OCI-LY7 (cell line): ENCODE measurements around the gene INTS14. TPM values are rescaled to one million over a fixed set of nuclear protein-coding genes. Genes with fewer than 3 reads are reported as not detected.

Experiments used
- BruUV-seq: library from RNA; stranded (reverse); fragments of 400-500 nt; replicated peaks from 2 replicates; lab custom pipeline; 2021; lab: Mats Ljungman, UMichigan
- CTCF ChIA-PET: fragments of 300-600 bp; sonication (Branson Sonifier 250); formaldehyde crosslinking; loops from one replicate; lab custom pipeline; 2022; ENCODE audit warnings: antibody characterized with exemption; ENCODE audit not compliant: unreplicated experiment; lab: Charles Lee
- POLR2A ChIA-PET: fragments of 300-600 bp; sonication (Branson Sonifier 250); formaldehyde crosslinking; loops from one replicate; lab custom pipeline; 2022; ENCODE audit warnings: antibody characterized with exemption; lab: Charles Lee
- DNase-seq: peaks from one replicate; pipeline ENCODE4 v3.0.0-alpha.2; 2015; ENCODE audit warnings: low spot score
- H2AFZ ChIP-seq: fragments of 200-600 bp; sonication (generic), shearing (Covaris generic); 2 replicates; pipeline ENCODE4 v1.6.1; 2014; ENCODE audit warnings: mild to moderate bottlenecking, antibody characterized with exemption, low read length, moderate library complexity
- H3K27ac ChIP-seq: fragments of 200-600 bp; sonication (generic); 2 replicates; pipeline ENCODE4 v1.5.1; 2014; ENCODE audit warnings: mixed run types, low read depth, mild to moderate bottlenecking, moderate library complexity, low read length, inconsistent platforms; ENCODE audit not compliant: poor library complexity, severe bottlenecking
- H3K36me3 ChIP-seq: fragments of 200-600 bp; sonication (generic); 2 replicates; pipeline ENCODE4 v1.6.1; 2014; ENCODE audit warnings: mild to moderate bottlenecking, antibody characterized with exemption, low read length, moderate library complexity, mixed read lengths; ENCODE audit not compliant: insufficient read depth
- H3K4me1 ChIP-seq: fragments of 200-600 bp; sonication (generic); 2 replicates; pipeline ENCODE4 v1.5.1; 2014; ENCODE audit warnings: mild to moderate bottlenecking, low read length; ENCODE audit not compliant: insufficient read depth, poor library complexity, severe bottlenecking
- H3K4me2 ChIP-seq: fragments of 200-600 bp; sonication (generic); 2 replicates; pipeline ENCODE4 v1.6.1; 2014; ENCODE audit warnings: mild to moderate bottlenecking, low read length
- H3K4me3 ChIP-seq: fragments of 200-600 bp; sonication (generic); 2 replicates; pipeline ENCODE4 v1.5.1; 2014; ENCODE audit warnings: mild to moderate bottlenecking, low read depth, low read length; ENCODE audit not compliant: poor library complexity, severe bottlenecking
- H3K79me2 ChIP-seq: fragments of 200-600 bp; sonication (generic); 2 replicates; pipeline ENCODE4 v1.6.1; 2016; ENCODE audit warnings: low read depth, mild to moderate bottlenecking, low read length, moderate library complexity, mixed read lengths; ENCODE audit not compliant: insufficient read depth
- H3K9me2 ChIP-seq: fragments of 200-600 bp; sonication (generic); 2 replicates; pipeline ENCODE4 v1.6.1; 2016; ENCODE audit warnings: mild to moderate bottlenecking, low read length, mixed read lengths; ENCODE audit not compliant: insufficient read depth
- H3K9me3 ChIP-seq: fragments of 200-600 bp; sonication (generic); 2 replicates; pipeline ENCODE4 v1.6.1; 2014; ENCODE audit warnings: mild to moderate bottlenecking, mixed run types, low read length, mixed read lengths
- H4K20me1 ChIP-seq: fragments of 200-600 bp; sonication (generic); 2 replicates; pipeline ENCODE4 v1.6.1; 2014; ENCODE audit warnings: mild to moderate bottlenecking, antibody characterized with exemption, low read length, moderate library complexity, mixed read lengths; ENCODE audit not compliant: insufficient read depth
- CTCF ChIP-seq: fragments of 200-600 bp; sonication (generic); conservative IDR thresholded peaks from 2 replicates; pipeline ENCODE4 v1.5.1; 2014; ENCODE audit warnings: mild to moderate bottlenecking, antibody characterized with exemption, low read length, moderate library complexity, mixed read lengths
- EZH2phosphoT487 ChIP-seq: fragments of 200-600 bp; sonication (generic); IDR thresholded peaks from 2 replicates; pipeline ENCODE4 v1.6.1; 2018; ENCODE audit warnings: low read depth, borderline replicate concordance, mild to moderate bottlenecking, mixed run types, antibody characterized with exemption, low read length, moderate library complexity, mixed read lengths
- intact Hi-C: fragments of 100-400 bp; cut with micrococcal nuclease; formaldehyde crosslinking; loops from one replicate; pipeline ENCODE4 v1.10.0; 2022; ENCODE audit not compliant: unreplicated experiment
- small RNA-seq: library from RNA; depleted of rRNA; stranded (forward); fragments of <200 nt; gene quantifications from one replicate; pipeline ENCODE3, GENCODE V24; 2014
- total RNA-seq, 2 experiments: library from RNA; depleted of rRNA in 1 of 2; stranded (reverse); fragments of >200 nt in 1 of 2; shearing (Covaris generic) in 1 of 2; gene quantifications; 2 replicates each; pipeline ENCODE4 v1.2.3, GENCODE V29; 2014 to 2022

INTS14 gene
- total RNA-seq, 2 experiments from 2014 or later = 45.8 to 46.7 TPM

GRCh38 chr15:65530318-65531111 is 80.4 kb downstream of the INTS14 start, which contains the start of gene HACD3:
HACD3 (plus strand) TSS chr15:65530463; CDS start chr15:65530632, 169 bp downstream.
- peaks cover 10% of the 10 kb centered on the region for H3K36me3 ChIP-seq
- peak; percentile 82 for DNase-seq
- peaks cover 27% of the 10 kb centered on the region for H3K4me1 ChIP-seq
- intact Hi-C loops = no loop called here
- ChIA-PET CTCF (interaction anchor here (0.6 to 0.7 kb wide), 3 partner anchors 12 to 99 kb away, joined by 3 to 6 read pairs (median 3); no protein-coding TSS in a partner anchor), POLR2A (interaction anchor here (0.8 to 2.9 kb wide), 8 partner anchors 9 to 338 kb away, joined by 3 to 11 read pairs (median 4); partner anchors contain the start of genes DPP8 and RAB11A)
- no peaks in the 10 kb centered on the region for H3K9me3 ChIP-seq
- H4K20me1 ChIP-seq = no peaks in the 10 kb centered on the region; the same call in 1 of the 2 replicates
- no TSS peak for BruUV-seq
- no peaks in the 10 kb centered on the region for H3K9me2 ChIP-seq
- H3K4me2 ChIP-seq = peak within 1 kb of the TSS; percentile 68
- peak within 1 kb of the TSS; percentile 54 for H3K27ac ChIP-seq
- H3K4me3 ChIP-seq = peak within 1 kb of the TSS; percentile 79
- H2AFZ ChIP-seq = peak within 1 kb of the TSS; percentile 97
- peaks cover 49% of the 10 kb centered on the region for H3K79me2 ChIP-seq
- no peak for TF ChIP-seq CTCF
- no peak for TF ChIP-seq EZH2phosphoT487

DNA sequence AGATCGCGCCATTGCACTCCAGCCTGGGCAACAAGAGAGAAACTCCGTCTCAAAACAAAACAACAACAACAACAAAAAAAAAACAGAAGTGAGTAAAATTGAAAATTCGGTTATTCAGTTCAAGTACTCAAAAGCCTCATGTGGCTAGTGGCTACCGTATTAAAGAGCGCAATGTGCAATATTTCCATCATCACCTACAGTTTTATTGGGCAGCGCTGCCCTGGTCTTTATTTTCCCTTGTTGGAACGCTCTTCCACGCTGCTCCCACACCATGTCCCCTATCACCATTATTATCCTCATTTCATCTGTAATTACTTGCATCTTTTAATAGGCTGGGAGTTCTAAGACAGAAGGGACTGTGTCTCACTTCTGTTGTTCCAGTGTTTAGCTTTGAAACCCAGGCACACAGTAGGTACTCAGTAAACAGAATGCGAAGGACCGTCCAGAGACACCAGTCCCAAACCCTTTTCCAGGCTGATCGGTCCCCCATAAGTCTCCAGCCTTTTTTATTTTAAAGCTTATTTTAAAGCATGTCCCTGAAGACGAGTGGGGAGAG is 81.1 kb downstream of the INTS14 start:
- intact Hi-C loops = no loop called here
- Histone ChIP-seq H3K4me3 (peak overlapping the region; percentile 79), H4K20me1 (no peaks in the 10 kb centered on the region; the same call in 1 of the 2 replicates), H3K9me2 (no peaks in the 10 kb centered on the region), H3K4me2 (peak overlapping the region; percentile 68), H3K9me3 (no peaks in the 10 kb centered on the region), H3K79me2 (peaks cover 43% of the 10 kb centered on the region), H3K27ac (peak overlapping the region; percentile 54), H3K4me1 (peaks cover 27% of the 10 kb centered on the region), H3K36me3 (peaks cover 3% of the 10 kb centered on the region; the same call in 1 of the 2 replicates), H2AFZ (peak overlapping the region; percentile 97)
- POLR2A ChIA-PET = interaction anchor here (0.7 to 2.9 kb wide), 7 partner anchors 10 to 339 kb away, joined by 3 to 11 read pairs (median 4); partner anchors contain the start of genes DPP8 and RAB11A
- CTCF ChIA-PET = interaction anchor here (0.7 kb wide), 1 partner anchor 13 kb away, joined by 6 read pairs; no protein-coding TSS in a partner anchor
- DNase-seq = no peak
- TF ChIP-seq CTCF (no peak), EZH2phosphoT487 (no peak)
- BruUV-seq = TSS peak; percentile 86

Small RNA genes within 50 kb of the gene (small RNA-seq; reads per million reads assigned to genes)
- gene RNU6-19P = not detected

Other genes starting within 250 kb of the INTS14 start
- gene IGDCC3, start 233.1 kb downstream of the INTS14 start, total RNA-seq (2014; rRNA removed; shearing (Covaris generic)) = not detected in 2 replicates
- not detected in 2 replicates for gene IGDCC3, start 233.1 kb downstream of the INTS14 start, total RNA-seq (2022)
- gene IGDCC4, start 188.2 kb downstream of the INTS14 start, total RNA-seq (2014; rRNA removed; shearing (Covaris generic)) = not detected in 2 replicates
- 0.19 and 0.20 TPM in 2 replicates for gene IGDCC4, start 188.2 kb downstream of the INTS14 start, total RNA-seq (2022)
- gene DPP8, start 93.4 kb downstream of the INTS14 start, total RNA-seq (2014; rRNA removed; shearing (Covaris generic)) = 43.0 and 47.8 TPM in 2 replicates
- 52.1 and 52.3 TPM in 2 replicates for gene DPP8, start 93.4 kb downstream of the INTS14 start, total RNA-seq (2022)
- 29.2 and 34.7 TPM in 2 replicates for gene HACD3, start 80.7 kb downstream of the INTS14 start, total RNA-seq (2014; rRNA removed; shearing (Covaris generic))
- gene HACD3, start 80.7 kb downstream of the INTS14 start, total RNA-seq (2022) = 50.5 and 55.3 TPM in 2 replicates
- gene SLC24A1, start 10.8 kb upstream of the INTS14 start, total RNA-seq (2014; rRNA removed; shearing (Covaris generic)) = 4.1 and 4.8 TPM in 2 replicates
- gene SLC24A1, start 10.8 kb upstream of the INTS14 start, total RNA-seq (2022) = 21.0 and 21.6 TPM in 2 replicates
- gene DENND4A, start 181.2 kb upstream of the INTS14 start, total RNA-seq (2014; rRNA removed; shearing (Covaris generic)) = 42.7 and 47.9 TPM in 2 replicates
- gene DENND4A, start 181.2 kb upstream of the INTS14 start, total RNA-seq (2022) = 86.5 and 96.3 TPM in 2 replicates